Cardiac muscle cell (in vitro differentiated cells and primary cell): Measurements from ENCODE around the gene TANC2. TPM values are rescaled to one million over a fixed set of nuclear protein-coding genes. Genes with fewer than 3 reads are reported as not detected.

ENCODE experiments used
- DNase-seq, 2 donors: peaks; one replicate each; pipeline versions ENCODE4 v3.0.0 to v3.0.0-alpha.2; 2010 to 2017; ENCODE audit warnings: low read depth in 1 of 2, low spot score in 1 of 2
- H3K27ac ChIP-seq: fragments of 200-600 bp; sonication (generic); 2 replicates; pipeline ENCODE4 v1.5.1; 2016
- H3K27me3 ChIP-seq: fragments of 200-600 bp; sonication (generic); 2 replicates; pipeline ENCODE4 v1.6.0; 2016; ENCODE audit warnings: control low read depth
- H3K36me3 ChIP-seq: fragments of 200-600 bp; sonication (generic); 2 replicates; pipeline ENCODE4 v1.5.1; 2016; ENCODE audit warnings: control low read depth
- H3K4me1 ChIP-seq: fragments of 200-600 bp; sonication (generic); 2 replicates; pipeline ENCODE4 v1.8.1; 2017; ENCODE audit warnings: low read depth, mild to moderate bottlenecking, mixed run types
- H3K4me3 ChIP-seq: fragments of 200-600 bp; sonication (generic); 2 replicates; pipeline ENCODE4 v1.5.1; 2016; ENCODE audit warnings: mild to moderate bottlenecking
- H3K9me3 ChIP-seq: fragments of 200-600 bp; sonication (generic); 2 replicates; pipeline ENCODE4 v1.5.1; 2017; ENCODE audit warnings: low read depth, mild to moderate bottlenecking, control low read depth
- CTCF ChIP-seq: IDR thresholded peaks from 2 replicates; pipeline ENCODE4 v1.5.1; 2012; ENCODE audit warnings: low read depth, mild to moderate bottlenecking, low read length
- polyA plus RNA-seq: library from polyadenylated mRNA; unstranded; fragments of >200 nt; fragmentation: Nextera tagmentation; extraction: Ambion mirVana; gene quantifications from 2 replicates; pipeline ENCODE4 v1.2.1, GENCODE V29; 2016
- total RNA-seq: library from RNA; depleted of rRNA; stranded (reverse); fragments of >200 nt; gene quantifications from 2 replicates; pipeline ENCODE4 v1.2.3, GENCODE V29; 2016

TANC2 gene
- total and polyA plus RNA-seq, 2 experiments from 2014 or later: 49.1 to 161 TPM

- Histone ChIP-seq H3K9me3 (no peaks in the 10 kb centered on the region), H3K36me3 (no peaks in the 10 kb centered on the region), H3K4me1 (peaks cover 20% of the 10 kb centered on the region), H3K4me3 (no peak overlapping the region), H3K27me3 (no peaks in the 10 kb centered on the region), H3K27ac (no peak overlapping the region)
- no peak for DNase-seq
- TF ChIP-seq CTCF: no peak
These were observed 35.8 kb downstream of the TANC2 start for GRCh38 chr17:63001689-63002394.

- Histone ChIP-seq H3K4me3 (no peak overlapping the region), H3K9me3 (no peaks in the 10 kb centered on the region), H3K36me3 (no peaks in the 10 kb centered on the region), H3K27me3 (no peaks in the 10 kb centered on the region), H3K27ac (no peak overlapping the region), H3K4me1 (peaks cover 20% of the 10 kb centered on the region)
- DNase-seq: no peak
- TF ChIP-seq CTCF: no peak
These were observed 36.6 kb downstream of the TANC2 start for GRCh38 chr17:63002625-63003024.

GRCh38 chr17:63015824-63016223, 49.8 kb downstream of the TANC2 start:
- Histone ChIP-seq H3K9me3 (no peaks in the 10 kb centered on the region), H3K4me1 (no peaks in the 10 kb centered on the region), H3K27ac (no peak overlapping the region), H3K36me3 (peaks cover 4% of the 10 kb centered on the region), H3K4me3 (no peak overlapping the region), H3K27me3 (no peaks in the 10 kb centered on the region)
- no peak for TF ChIP-seq CTCF
- DNase-seq: no peak

Other genes starting within 250 kb of the TANC2 start
- gene MARCHF10, start 157.9 kb upstream of the TANC2 start, total RNA-seq: 0.77 and 2.1 TPM in 2 replicates
- 1.1 and 3.1 TPM in 2 replicates for gene MARCHF10, start 157.9 kb upstream of the TANC2 start, polyA plus RNA-seq